GM08714 (cell line): ENCODE measurements around the gene BCAP31.

Experiments
- H3K4me3 ChIP-seq: fragments of 200-500 bp; sonication (Bioruptor generic); 2 replicates; pipeline ENCODE4 v1.5.1; 2014; ENCODE audit warnings: mild to moderate bottlenecking, low read length, inconsistent platforms
- ZNF274 ChIP-seq: IDR thresholded peaks from 2 replicates; pipeline ENCODE4 v1.6.1; 2012; ENCODE audit warnings: mild to moderate bottlenecking, low read depth, low read length

BCAP31 gene

GRCh38 chrX:153668423-153669173 lies 55.6 kb downstream of the BCAP31 start:
- no peak overlapping the region for H3K4me3 ChIP-seq
- no peak for TF ChIP-seq ZNF274

DNA sequence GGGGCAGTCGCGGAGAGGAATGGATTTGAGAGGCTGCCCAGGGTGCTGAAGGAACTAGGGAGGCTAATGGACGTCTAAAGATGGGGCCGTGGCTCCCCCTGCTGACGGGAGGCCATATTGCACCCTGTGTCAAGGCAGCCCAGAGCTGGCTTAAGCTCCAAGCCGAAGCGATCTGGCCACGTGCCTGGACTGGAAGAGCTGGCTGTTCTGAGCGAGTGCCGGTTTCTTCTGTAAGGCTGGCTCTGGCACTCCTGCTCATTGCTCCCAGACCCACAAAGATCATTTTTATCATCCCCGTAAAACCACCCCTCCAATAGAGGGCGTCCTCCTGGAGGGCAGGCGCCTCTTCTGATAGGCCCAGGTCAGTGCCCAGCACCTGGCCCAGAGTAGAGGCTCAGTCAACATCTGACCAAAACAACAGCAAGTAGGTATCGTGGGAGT lies 56.2 kb downstream of the BCAP31 start:
- no peak overlapping the region for H3K4me3 ChIP-seq
- no peak for TF ChIP-seq ZNF274

DNA sequence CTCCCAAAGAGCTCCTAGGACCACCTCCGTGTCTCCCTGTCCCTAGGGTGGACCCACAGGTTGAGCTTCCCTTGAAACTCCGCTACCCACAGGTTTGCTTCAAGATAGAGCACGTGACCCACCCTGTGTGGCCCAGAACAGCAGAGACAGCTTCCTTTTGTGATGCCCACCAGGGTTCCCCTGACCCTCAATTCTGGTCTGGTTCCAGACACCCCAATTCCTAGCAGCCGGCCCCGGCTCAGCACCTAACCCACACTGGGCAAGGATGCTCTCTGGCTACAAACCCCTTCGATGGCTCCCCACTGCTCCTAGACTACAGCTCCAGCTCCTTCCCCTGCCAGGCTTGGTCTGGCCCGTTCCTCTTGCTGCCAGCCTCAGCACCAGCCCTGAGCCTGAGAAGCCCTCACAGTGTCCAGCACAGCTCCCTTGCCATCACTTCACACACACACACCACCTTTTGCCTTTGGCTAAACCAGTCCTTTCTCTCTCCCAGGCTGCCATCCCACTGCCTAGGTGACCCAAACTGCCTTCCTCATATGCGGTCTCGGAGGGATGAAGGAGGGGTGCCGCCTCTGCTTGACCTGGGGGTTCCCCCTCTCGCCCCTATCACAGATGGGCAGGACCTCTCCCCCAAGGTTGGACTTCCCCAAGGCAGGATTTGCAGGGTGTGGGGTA lies 56.8 kb downstream of the BCAP31 start:
- H3K4me3 ChIP-seq = no peak overlapping the region
- TF ChIP-seq ZNF274 = no peak

DNA sequence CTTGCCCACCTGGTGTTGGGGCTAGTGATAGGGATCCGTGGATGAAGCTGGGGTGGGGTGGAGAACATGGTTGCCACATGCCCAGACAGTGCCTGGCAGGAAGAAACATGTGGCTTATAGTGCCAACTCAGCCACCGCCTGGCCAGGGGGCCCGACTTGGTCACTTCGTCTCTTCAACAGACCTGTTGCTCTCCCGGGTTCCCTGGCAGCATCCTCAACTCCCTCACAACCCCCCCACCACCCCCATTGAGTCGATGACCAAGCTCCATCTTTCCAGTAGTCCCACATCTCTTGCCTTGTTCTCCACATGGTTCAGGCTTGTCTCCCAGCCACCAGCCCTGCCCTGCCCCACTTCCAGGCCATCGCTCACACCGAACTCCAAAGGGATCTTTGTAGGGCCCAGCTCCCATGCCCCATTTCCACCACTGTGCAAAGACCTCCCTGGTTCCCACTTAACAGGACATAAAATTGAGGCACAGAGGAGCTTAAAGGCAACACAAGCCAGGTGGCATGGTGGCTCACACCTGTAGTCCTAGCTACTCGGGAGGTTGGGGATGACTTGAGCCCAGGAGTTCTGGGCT lies 58.4 kb downstream of the BCAP31 start:
- no peak overlapping the region for H3K4me3 ChIP-seq
- no peak for TF ChIP-seq ZNF274

GRCh38 chrX:153662266-153662665 lies 61.9 kb downstream of the BCAP31 start:
- TF ChIP-seq ZNF274 = no peak

DNA sequence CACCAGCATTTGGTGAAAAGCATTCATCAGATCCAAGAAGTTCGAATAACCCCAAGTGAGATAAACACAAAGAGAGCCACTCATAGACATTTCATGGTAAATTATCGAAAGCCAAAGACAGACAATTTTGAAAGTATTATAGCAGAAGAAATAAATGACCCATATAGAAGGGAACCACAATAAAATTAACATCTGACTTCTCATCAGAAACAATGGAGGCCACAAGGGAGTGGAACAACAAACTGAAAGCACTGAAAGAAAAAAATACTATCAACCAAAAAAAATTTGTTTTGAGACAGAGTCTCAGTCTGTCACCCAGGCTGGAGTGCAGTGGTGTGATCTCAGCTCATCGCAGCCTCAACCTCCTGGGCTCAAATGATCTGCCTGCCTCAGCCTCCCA lies 64.9 kb downstream of the BCAP31 start:
- H3K4me3 ChIP-seq = no peak overlapping the region
- TF ChIP-seq ZNF274 = no peak

More at GRCh38 chrX:153662266-153662665, 61.9 kb downstream of the BCAP31 start:
- no peak overlapping the region for H3K4me3 ChIP-seq

- no peak for TF ChIP-seq ZNF274
- no peak overlapping the region for H3K4me3 ChIP-seq
Observed at GRCh38 chrX:153657161-153657560, 67.0 kb downstream of the BCAP31 start.

DNA sequence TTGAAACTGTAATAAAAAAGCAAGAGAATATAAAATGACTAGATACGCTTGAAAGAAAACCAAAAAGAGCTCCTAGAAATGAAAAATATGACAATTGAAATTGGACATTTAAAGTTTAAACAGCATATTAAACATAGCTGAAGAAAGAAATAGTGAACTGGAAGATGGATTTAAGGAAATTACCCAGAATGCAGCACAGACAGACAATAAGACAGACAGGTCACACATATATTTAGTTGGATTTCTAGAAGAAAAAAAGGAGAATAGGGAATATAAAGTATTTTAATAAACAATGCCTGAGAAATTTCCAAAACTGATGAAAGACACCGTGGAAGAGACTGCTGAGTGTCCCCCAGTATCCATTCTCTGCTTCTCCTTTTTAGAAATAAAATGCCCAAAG lies 70.6 kb downstream of the BCAP31 start:
- no peak overlapping the region for H3K4me3 ChIP-seq
- TF ChIP-seq ZNF274 = no peak

DNA sequence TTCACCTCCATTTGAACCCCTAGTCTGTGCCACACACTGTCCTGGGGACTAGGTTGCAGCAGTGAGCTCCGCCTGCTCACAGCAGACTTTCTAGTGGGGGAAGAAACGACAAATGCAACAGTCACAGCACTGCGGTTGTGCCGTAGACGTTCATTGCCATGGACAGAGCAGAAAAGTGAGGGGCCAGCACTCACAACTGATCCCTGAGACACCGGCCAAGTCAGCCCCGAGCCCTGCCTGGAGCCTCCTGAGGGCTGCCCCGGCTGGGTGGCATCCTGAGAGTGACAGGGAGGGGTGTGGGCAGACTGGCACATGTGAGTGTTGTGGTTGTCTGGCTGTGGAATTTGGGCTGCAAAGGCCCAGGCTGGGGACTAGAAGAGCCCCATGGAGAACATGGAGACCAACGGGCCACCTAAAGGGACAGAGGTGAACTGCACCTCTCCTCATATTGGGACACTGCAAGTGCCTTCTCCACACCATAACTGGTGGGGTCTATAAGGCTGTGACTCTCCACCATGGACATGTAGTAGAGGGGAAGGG lies 72.6 kb downstream of the BCAP31 start:
- H3K4me3 ChIP-seq = no peak overlapping the region
- TF ChIP-seq ZNF274 = no peak

GRCh38 chrX:153650959-153651358 lies 73.2 kb downstream of the BCAP31 start:
- TF ChIP-seq ZNF274 = no peak
- H3K4me3 ChIP-seq = no peak overlapping the region
